HS-27A (cell line): Measurements from ENCODE around the gene KRT27.
"Not testable (repeated sequence)": the region's sequence is repeated elsewhere in the genome, so short reads cannot be mapped to it uniquely, and the experiment has no call there.

Source experiments
- DNase-seq: peaks from one replicate; pipeline ENCODE4 v3.0.0-alpha.2; 2012; ENCODE audit warnings: low read depth, missing footprints

Gene KRT27

GRCh38 chr17:40782450-40782849 is at the start of gene KRT27:
Gene KRT27 (minus strand): TSS chr17:40782550. CDS start chr17:40782493, 57 bp downstream.
- no peak for DNase-seq

- DNase-seq: no peak
These were observed 47.9 kb upstream of the KRT27 start for GRCh38 chr17:40830085-40830776.

GRCh38 chr17:40828454-40829044 is 46.2 kb upstream of the KRT27 start:
- no peak for DNase-seq

- no peak for DNase-seq
These were observed 45.5 kb upstream of the KRT27 start for GRCh38 chr17:40827746-40828453.

GRCh38 chr17:40825599-40825998 is 43.2 kb upstream of the KRT27 start:
- DNase-seq: no peak

- DNase-seq: no peak
These were observed 41.9 kb upstream of the KRT27 start for GRCh38 chr17:40824015-40824832.

GRCh38 chr17:40822132-40822812 is 39.9 kb upstream of the KRT27 start, which contains the start of gene KRT10:
Gene KRT10 (minus strand): TSS chr17:40822614. CDS start chr17:40822585, 29 bp downstream.
- no peak for DNase-seq

- no peak for DNase-seq
These were observed 39.2 kb upstream of the KRT27 start for GRCh38 chr17:40821536-40821935.

GRCh38 chr17:40820228-40820838 is 38.0 kb upstream of the KRT27 start:
- DNase-seq: no peak

- DNase-seq: no peak
These were observed 37.3 kb upstream of the KRT27 start for GRCh38 chr17:40819528-40820125.

GRCh38 chr17:40818733-40819527 is 36.6 kb upstream of the KRT27 start:
- DNase-seq: no peak

- DNase-seq: no peak
These were observed 36.0 kb upstream of the KRT27 start for GRCh38 chr17:40818343-40818732.

- no peak for DNase-seq
These were observed 34.8 kb upstream of the KRT27 start for GRCh38 chr17:40817103-40817682.

- no peak for DNase-seq
These were observed 34.2 kb upstream of the KRT27 start for GRCh38 chr17:40816569-40816968.

- DNase-seq: no peak
These were observed 33.0 kb upstream of the KRT27 start for GRCh38 chr17:40815381-40815780.

- not testable (repeated sequence) for DNase-seq
These were observed 32.3 kb upstream of the KRT27 start for GRCh38 chr17:40814657-40815056.

GRCh38 chr17:40813804-40814203 is 31.5 kb upstream of the KRT27 start:
- no peak for DNase-seq

- DNase-seq: no peak
These were observed 30.3 kb upstream of the KRT27 start for GRCh38 chr17:40812639-40813038.

GRCh38 chr17:40810494-40810893 is 28.1 kb upstream of the KRT27 start:
- peak; percentile 41 for DNase-seq
